DND-41 (cell line): ENCODE data around the gene EPS15.

ENCODE experiments used
- ATAC-seq: fragments of 200-7000 bp; cut with Tn5 transposase; 3 replicates; pipeline ENCODE4 v1.9.1; 2021; ENCODE audit warnings: low read depth; ENCODE audit not compliant: insufficient read depth
- DNase-seq: peaks from one replicate; pipeline ENCODE4 v3.0.0-alpha.2; 2020
- H2AFZ ChIP-seq: 2 replicates; pipeline ENCODE4 v1.6.0; 2012; ENCODE audit warnings: low read depth, low read length
- H3K27ac ChIP-seq: 2 replicates; pipeline ENCODE4 v1.5.1; 2012; ENCODE audit warnings: low read length, inconsistent platforms
- H3K27me3 ChIP-seq: fragments of 200-600 bp; sonication (generic); 2 replicates; pipeline ENCODE4 v1.6.0; 2012; ENCODE audit warnings: low read length, mild to moderate bottlenecking, inconsistent platforms; ENCODE audit not compliant: insufficient read depth, poor library complexity
- H3K36me3 ChIP-seq: 2 replicates; pipeline ENCODE4 v1.5.1; 2012; ENCODE audit warnings: low read length, inconsistent platforms; ENCODE audit not compliant: insufficient read depth
- H3K4me1 ChIP-seq: 2 replicates; pipeline ENCODE4 v1.5.1; 2012; ENCODE audit warnings: mild to moderate bottlenecking, low read length; ENCODE audit not compliant: insufficient read depth
- H3K4me2 ChIP-seq: 2 replicates; pipeline ENCODE4 v1.6.0; 2012; ENCODE audit warnings: mild to moderate bottlenecking, moderate library complexity, low read length, inconsistent platforms; ENCODE audit not compliant: insufficient read depth
- H3K4me3 ChIP-seq, 2 experiments: fragments of 200-600 bp in 1 of 2; shearing (Covaris generic) in 1 of 2; 2 replicates each; pipeline ENCODE4 v1.5.1; 2012 to 2016; ENCODE audit warnings: inconsistent platforms in 2 of 2, low read length in 2 of 2, mild to moderate bottlenecking in 2 of 2, low read depth in 1 of 2, moderate library complexity in 1 of 2
- H3K79me2 ChIP-seq: 2 replicates; pipeline ENCODE4 v1.6.0; 2012; ENCODE audit warnings: low read length, inconsistent platforms; ENCODE audit not compliant: insufficient read depth
- H3K9ac ChIP-seq: 2 replicates; pipeline ENCODE4 v1.6.0; 2012; ENCODE audit warnings: low read depth, mild to moderate bottlenecking, inconsistent platforms, low read length, moderate library complexity
- H3K9me3 ChIP-seq: 2 replicates; pipeline ENCODE4 v1.5.1; 2012; ENCODE audit warnings: low read length, moderate library complexity, mild to moderate bottlenecking, inconsistent platforms; ENCODE audit not compliant: insufficient read depth, severe bottlenecking
- H4K20me1 ChIP-seq: 2 replicates; pipeline ENCODE4 v1.6.0; 2012; ENCODE audit warnings: low read length; ENCODE audit not compliant: insufficient read depth
- CTCF ChIP-seq: IDR thresholded peaks from 2 replicates; pipeline ENCODE4 v1.5.1; 2012; ENCODE audit warnings: borderline replicate concordance, low read length, moderate library complexity, mild to moderate bottlenecking; ENCODE audit not compliant: poor library complexity, severe bottlenecking; ENCODE audit errors: extremely low read depth
- EZH2 ChIP-seq: IDR thresholded peaks from 3 replicates; pipeline ENCODE4 v1.6.1; 2012; ENCODE audit warnings: borderline replicate concordance, low read depth, mild to moderate bottlenecking, moderate library complexity, low read length, inconsistent platforms; ENCODE audit not compliant: severe bottlenecking

EPS15 gene

GRCh38 chr1:51557168-51557567, 38.1 kb upstream of the EPS15 start:
- TF ChIP-seq EZH2 (no peak), CTCF (no peak)
- H3K4me1 ChIP-seq: no peaks in the 10 kb centered on the region
- no peak overlapping the region for H3K4me3 ChIP-seq
- H2AFZ ChIP-seq: no peak overlapping the region
- no peaks in the 10 kb centered on the region for H3K9me3 ChIP-seq
- no peak overlapping the region for H3K4me2 ChIP-seq
- H3K9ac ChIP-seq: no peak overlapping the region
- H4K20me1 ChIP-seq: no peaks in the 10 kb centered on the region
- H3K27me3 ChIP-seq: no peaks in the 10 kb centered on the region
- ATAC-seq (no peak), DNase-seq (no peak)
- no peaks in the 10 kb centered on the region for H3K36me3 ChIP-seq
- no peak overlapping the region for H3K27ac ChIP-seq
- H3K79me2 ChIP-seq: no peaks in the 10 kb centered on the region

- Histone ChIP-seq H3K36me3 (no peaks in the 10 kb centered on the region), H2AFZ (no peak overlapping the region), H3K4me2 (no peak overlapping the region), H3K27ac (no peak overlapping the region), H3K4me1 (no peaks in the 10 kb centered on the region), H3K27me3 (no peaks in the 10 kb centered on the region), H3K4me3 (no peak overlapping the region), H4K20me1 (no peaks in the 10 kb centered on the region), H3K9ac (no peak overlapping the region), H3K9me3 (no peaks in the 10 kb centered on the region), H3K79me2 (no peaks in the 10 kb centered on the region)
- DNase-seq: no peak
- no peak for TF ChIP-seq CTCF
- TF ChIP-seq EZH2: no peak
- no peak for ATAC-seq
These were observed 37.0 kb upstream of the EPS15 start for GRCh38 chr1:51555866-51556619.

- no peaks in the 10 kb centered on the region for H3K36me3 ChIP-seq
- TF ChIP-seq CTCF (no peak), EZH2 (no peak)
These were observed 34.8 kb upstream of the EPS15 start for GRCh38 chr1:51553911-51554310.

More at GRCh38 chr1:51553911-51554310, 34.8 kb upstream of the EPS15 start:
- H4K20me1 ChIP-seq: no peaks in the 10 kb centered on the region
- peaks cover 6% of the 10 kb centered on the region for H3K4me1 ChIP-seq
- H3K27me3 ChIP-seq: no peaks in the 10 kb centered on the region
- H2AFZ ChIP-seq: no peak overlapping the region
- no peak for ATAC-seq
- no peak overlapping the region for H3K4me3 ChIP-seq
- no peak overlapping the region for H3K9ac ChIP-seq
- no peaks in the 10 kb centered on the region for H3K79me2 ChIP-seq
- no peak for DNase-seq
- H3K4me2 ChIP-seq: no peak overlapping the region
- no peak overlapping the region for H3K27ac ChIP-seq
- no peaks in the 10 kb centered on the region for H3K9me3 ChIP-seq
